Measurements from ENCODE around the gene PRRT2. TPM values are rescaled to one million over a fixed set of nuclear protein-coding genes. Genes with fewer than 3 reads are reported as not detected.

The PRRT2 gene
- total and polyA plus RNA-seq, 2 donors (not counting 3 experiments of a cell fraction or from before 2014, with no cell fraction given): 3.3 TPM

DNA sequence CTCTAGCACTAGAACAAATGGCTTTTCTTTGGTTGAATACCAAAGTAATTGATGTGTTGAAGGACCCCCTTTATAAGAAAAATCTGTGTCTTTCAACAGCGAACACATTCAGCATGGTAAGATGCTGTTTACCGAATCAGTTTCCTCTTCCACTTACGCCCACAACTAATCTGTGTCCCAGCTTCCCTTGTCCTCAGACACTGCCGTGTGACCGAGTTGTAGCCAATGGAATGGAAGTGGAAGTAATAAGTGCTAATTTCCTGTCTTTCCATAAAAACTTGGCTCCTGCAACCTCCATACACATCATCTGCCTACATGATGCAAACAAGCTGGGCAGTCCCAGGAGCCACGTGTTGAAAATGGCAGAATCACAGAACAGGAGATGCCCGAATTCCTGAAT lies 40.7 kb downstream of the PRRT2 start:
- CTCF ChIA-PET: interaction anchor here (0.9 to 1.7 kb wide), 7 partner anchors 11 to 179 kb away, joined by 3 to 11 read pairs (median 4); partner anchors contain the start of genes ASPHD1, CDIPT, PAGR1 and SEZ6L2
- Histone ChIP-seq H3K4me1 (ENCODE audit: control insufficient read depth, extremely low read depth, insufficient read depth, low read length) (peaks cover 5% of the 10 kb centered on the region), H3K4me2 (ENCODE audit: insufficient read depth, low read length) (peak overlapping the region; percentile 38), H3K9me1 (replicated peaks; ENCODE audit: control insufficient read depth, extremely low read depth, insufficient read depth, low read length) (no peaks in the 10 kb centered on the region), H3K27me3 (ENCODE audit: control insufficient read depth in 2 of 2, insufficient read depth in 2 of 2, low read length in 2 of 2) (no peaks in the 10 kb centered on the region), H4K20me1 (replicated peaks; ENCODE audit: control insufficient read depth, extremely low read depth, insufficient read depth, low read length) (no peaks in the 10 kb centered on the region), H2AFZ (ENCODE audit: low read depth, low read length) (peak overlapping the region; percentile 70), H3K79me2 (ENCODE audit: control insufficient read depth, insufficient read depth, low read length) (no peaks in the 10 kb centered on the region), H3K36me3 (ENCODE audit: control insufficient read depth in 2 of 2, extremely low read depth in 1 of 2, insufficient read depth in 2 of 2, low read length in 2 of 2) (peaks cover 0 to 1% of the 10 kb centered on the region in 2 experiments), H3K9me3 (replicated peaks; ENCODE audit: control insufficient read depth, insufficient read depth, low read length) (no peaks in the 10 kb centered on the region), H3K9ac (replicated peaks; ENCODE audit: extremely low read depth, insufficient read depth, low read length) (no peak overlapping the region), H3K4me3 (replicated peaks in 1 of 3; ENCODE audit: insufficient read depth in 1 of 3, low read depth in 1 of 3, low read length in 3 of 3) (no peak overlapping the region), H3K27ac (ENCODE audit: insufficient read depth, low read depth, low read length) (no peak overlapping the region)
- DNase-seq (ENCODE audit: low read depth, low spot score) (peak; percentile 81), FAIRE-seq (peak; percentile 95)
- intact Hi-C loops (cut with micrococcal nuclease): no loop called here
- TF ChIP-seq EZH2 (IDR thresholded peaks at IDR 0.05; ENCODE audit: borderline replicate concordance, low read depth, low read length, severe bottlenecking) (no peak), MAX (IDR thresholded peaks at IDR 0.05; ENCODE audit: insufficient read depth, insufficient read length) (peak; percentile 71)
- POLR2A ChIA-PET: interaction anchor here (1.0 kb wide), 1 partner anchor 45 kb away, joined by 3 read pairs; no protein-coding TSS in a partner anchor
- dilution Hi-C loops (cut with MboI; ENCODE audit: extremely low pct_ligation_motif_present, low sequenced_read_pairs): no loop called here
- BruUV-seq (replicated peaks): no TSS peak

- H4K20me1 ChIP-seq (replicated peaks; ENCODE audit: control insufficient read depth, extremely low read depth, insufficient read depth, low read length): no peaks in the 10 kb centered on the region
- no peak overlapping the region for H2AFZ ChIP-seq (ENCODE audit: low read depth, low read length)
- H3K79me2 ChIP-seq (ENCODE audit: control insufficient read depth, insufficient read depth, low read length): no peaks in the 10 kb centered on the region
- ChIA-PET CTCF (interaction anchor here (0.6 to 1.2 kb wide), 2 partner anchors 38 to 54 kb away, joined by 3 to 5 read pairs; partner anchors contain the start of gene PAGR1), POLR2A (interaction anchor here (0.5 kb wide), 1 partner anchor 99 kb away, joined by 6 read pairs; no protein-coding TSS in a partner anchor)
- DNase-seq (ENCODE audit: low read depth, low spot score) (no peak), FAIRE-seq (no peak)
- H3K4me3 ChIP-seq (replicated peaks in 1 of 3; ENCODE audit: insufficient read depth in 1 of 3, low read depth in 1 of 3, low read length in 3 of 3): no peak overlapping the region
- no peaks in the 10 kb centered on the region for H3K9me1 ChIP-seq (replicated peaks; ENCODE audit: control insufficient read depth, extremely low read depth, insufficient read depth, low read length)
- H3K27ac ChIP-seq (ENCODE audit: insufficient read depth, low read depth, low read length): no peak overlapping the region
- peaks cover 0 to 8% of the 10 kb centered on the region in 2 experiments for H3K36me3 ChIP-seq (ENCODE audit: control insufficient read depth in 2 of 2, extremely low read depth in 1 of 2, insufficient read depth in 2 of 2, low read length in 2 of 2)
- intact Hi-C loops (cut with micrococcal nuclease) (no loop called here), dilution Hi-C loops (cut with MboI; ENCODE audit: extremely low pct_ligation_motif_present, low sequenced_read_pairs) (no loop called here)
- no peak for TF ChIP-seq EZH2 (IDR thresholded peaks at IDR 0.05; ENCODE audit: borderline replicate concordance, low read depth, low read length, severe bottlenecking)
- no peak for TF ChIP-seq POLR2A (IDR thresholded peaks at IDR 0.05; ENCODE audit: low read depth, low read length)
- TF ChIP-seq CTCF (IDR thresholded peaks at IDR 0.05; ENCODE audit: extremely low read depth in 1 of 2, insufficient read depth in 1 of 2, low read depth in 1 of 2, low read length in 2 of 2): no peak
- TF ChIP-seq MYC (IDR thresholded peaks at IDR 0.05; ENCODE audit: low read depth, low read length): no peak
- TF ChIP-seq GATA2 (IDR thresholded peaks at IDR 0.05; ENCODE audit: insufficient read depth, insufficient read length, low read depth, low read length): no peak
- TF ChIP-seq JUN (IDR thresholded peaks at IDR 0.05; ENCODE audit: borderline replicate concordance, insufficient read depth, insufficient read length, low read depth): no peak
- TF ChIP-seq POLR2AphosphoS5 (IDR thresholded peaks at IDR 0.05; ENCODE audit: insufficient read depth, low read depth, low read length): no peak
- no peak for TF ChIP-seq MAX (IDR thresholded peaks at IDR 0.05; ENCODE audit: insufficient read depth, insufficient read length)
- no peak overlapping the region for H3K9ac ChIP-seq (replicated peaks; ENCODE audit: extremely low read depth, insufficient read depth, low read length)
- H3K27me3 ChIP-seq (ENCODE audit: control insufficient read depth in 2 of 2, insufficient read depth in 2 of 2, low read length in 2 of 2): no peaks in the 10 kb centered on the region
- H3K4me2 ChIP-seq (ENCODE audit: insufficient read depth, low read length): no peak overlapping the region
- no TSS peak for BruUV-seq (replicated peaks)
- peaks cover 5% of the 10 kb centered on the region for H3K4me1 ChIP-seq (ENCODE audit: control insufficient read depth, extremely low read depth, insufficient read depth, low read length)
- no peaks in the 10 kb centered on the region for H3K9me3 ChIP-seq (replicated peaks; ENCODE audit: control insufficient read depth, insufficient read depth, low read length)
These were observed 42.6 kb downstream of the PRRT2 start for GRCh38 chr16:29854520-29855100.

All from endothelial cell of umbilical vein (primary cell).